H9 (cell line): ENCODE results near the gene MYO7B. TPM values are rescaled to one million over a fixed set of nuclear protein-coding genes. Genes with fewer than 3 reads are reported as not detected.

Experiments
- DNase-seq: peaks from one replicate; pipeline ENCODE4 v3.0.0-alpha.2; 2017
- H2AFZ ChIP-seq: one replicate; pipeline ENCODE4 v1.6.1; 2013; ENCODE audit warnings: mild to moderate bottlenecking, low read length, control low read depth, moderate library complexity
- H2AK5ac ChIP-seq: 2 replicates; pipeline ENCODE4 v1.6.1; 2013; ENCODE audit warnings: low read length, control low read depth, mixed read lengths; ENCODE audit not compliant: insufficient read length
- H2BK120ac ChIP-seq: one replicate; pipeline ENCODE4 v1.6.1; 2013; ENCODE audit warnings: low read depth, mild to moderate bottlenecking, low read length, control low read depth, inconsistent platforms; ENCODE audit not compliant: poor library complexity, severe bottlenecking
- H2BK12ac ChIP-seq: 2 replicates; pipeline ENCODE4 v1.6.1; 2013; ENCODE audit warnings: low read length, control low read depth, mixed read lengths, low read depth; ENCODE audit not compliant: insufficient read length
- H2BK15ac ChIP-seq: 2 replicates; pipeline ENCODE4 v1.6.1; 2013; ENCODE audit warnings: low read depth, low read length, control low read depth
- H2BK20ac ChIP-seq: one replicate; pipeline ENCODE4 v1.6.1; 2013; ENCODE audit warnings: low read depth, mild to moderate bottlenecking, low read length, control low read depth, inconsistent platforms; ENCODE audit not compliant: poor library complexity, severe bottlenecking
- H2BK5ac ChIP-seq: 2 replicates; pipeline ENCODE4 v1.6.1; 2013; ENCODE audit warnings: low read length, control low read depth, mixed read lengths; ENCODE audit not compliant: insufficient read length
- H3K14ac ChIP-seq: 2 replicates; pipeline ENCODE4 v1.6.1; 2013; ENCODE audit warnings: low read length, control low read depth; ENCODE audit not compliant: insufficient read depth
- H3K18ac ChIP-seq: 2 replicates; pipeline ENCODE4 v1.6.1; 2013; ENCODE audit warnings: low read depth, mild to moderate bottlenecking, mixed read lengths, low read length, control low read depth; ENCODE audit not compliant: insufficient read length
- H3K23ac ChIP-seq: 2 replicates; pipeline ENCODE4 v1.6.1; 2013; ENCODE audit warnings: low read length, control low read depth, mixed read lengths, low read depth; ENCODE audit not compliant: insufficient read length
- H3K23me2 ChIP-seq: 2 replicates; pipeline ENCODE4 v1.6.1; 2013; ENCODE audit warnings: low read depth, mild to moderate bottlenecking, mixed read lengths, low read length, control low read depth; ENCODE audit not compliant: insufficient read length, poor library complexity, severe bottlenecking
- H3K27ac ChIP-seq: 2 replicates; pipeline ENCODE4 v1.5.1; 2013; ENCODE audit warnings: low read length, control low read depth, mixed read lengths, low read depth; ENCODE audit not compliant: insufficient read length
- H3K27me3 ChIP-seq: 2 replicates; pipeline ENCODE4 v1.6.1; 2013; ENCODE audit warnings: low read length, control low read depth, inconsistent platforms; ENCODE audit not compliant: insufficient read depth
- H3K4ac ChIP-seq: 2 replicates; pipeline ENCODE4 v1.6.1; 2013; ENCODE audit warnings: low read depth, mild to moderate bottlenecking, control low read depth, inconsistent platforms, low read length, moderate library complexity
- H3K4me1 ChIP-seq: 2 replicates; pipeline ENCODE4 v1.6.1; 2013; ENCODE audit warnings: low read length, control low read depth, inconsistent platforms; ENCODE audit not compliant: insufficient read depth
- H3K4me2 ChIP-seq: 2 replicates; pipeline ENCODE4 v1.6.1; 2013; ENCODE audit warnings: low read length, control low read depth, mixed read lengths; ENCODE audit not compliant: insufficient read length, insufficient read depth
- H3K56ac ChIP-seq: 2 replicates; pipeline ENCODE4 v1.6.1; 2013; ENCODE audit warnings: low read depth, mild to moderate bottlenecking, mixed read lengths, low read length, control low read depth; ENCODE audit not compliant: insufficient read length
- H3K79me1 ChIP-seq: 2 replicates; pipeline ENCODE4 v1.6.1; 2013; ENCODE audit warnings: low read depth, mild to moderate bottlenecking, moderate library complexity, low read length, control low read depth, inconsistent platforms; ENCODE audit not compliant: insufficient read depth, poor library complexity, severe bottlenecking
- H3K79me2 ChIP-seq: 2 replicates; pipeline ENCODE4 v1.6.1; 2013; ENCODE audit warnings: low read length, control low read depth, inconsistent platforms; ENCODE audit not compliant: insufficient read depth
- H3K9ac ChIP-seq: 2 replicates; pipeline ENCODE4 v1.6.1; 2013; ENCODE audit warnings: low read length, control low read depth, mixed read lengths; ENCODE audit not compliant: insufficient read length; ENCODE audit errors: extremely low read depth
- H3K9me3 ChIP-seq: one replicate; pipeline ENCODE4 v1.6.1; 2013; ENCODE audit warnings: low read depth, low read length, inconsistent platforms; ENCODE audit not compliant: control insufficient read depth
- H3T11ph ChIP-seq: one replicate; pipeline ENCODE4 v1.6.1; 2013; ENCODE audit warnings: mild to moderate bottlenecking, low read length, control low read depth, inconsistent platforms
- H4K20me1 ChIP-seq: one replicate; pipeline ENCODE4 v1.6.1; 2013; ENCODE audit not compliant: control insufficient read depth, insufficient read length, insufficient read depth
- H4K5ac ChIP-seq: 2 replicates; pipeline ENCODE4 v1.6.1; 2013; ENCODE audit warnings: low read depth, mild to moderate bottlenecking, mixed read lengths, low read length, control low read depth; ENCODE audit not compliant: insufficient read length
- H4K8ac ChIP-seq: replicated peaks from 2 replicates; pipeline ENCODE4 v1.6.1; 2013; ENCODE audit warnings: low read length, control low read depth, mixed read lengths, low read depth; ENCODE audit not compliant: insufficient read length
- H4K91ac ChIP-seq: 2 replicates; pipeline ENCODE4 v1.6.1; 2013; ENCODE audit warnings: low read depth, mild to moderate bottlenecking, moderate library complexity, mixed read lengths, low read length, control low read depth; ENCODE audit not compliant: insufficient read length
- H3K27ac Mint-ChIP-seq, 3 experiments: 2 replicates in 2 of 3; 3 replicates in 1 of 3; pipeline ENCODE4 v1.8.0; 2020 to 2021; ENCODE audit warnings: mixed read lengths in 3 of 3, mild to moderate bottlenecking in 1 of 3, moderate library complexity in 1 of 3
- H3K27me3 Mint-ChIP-seq: 2 replicates; pipeline ENCODE4 v1.8.0; 2021; ENCODE audit warnings: low read depth, mild to moderate bottlenecking, moderate library complexity, mixed read lengths
- H3K36me3 Mint-ChIP-seq, 3 experiments: 2 replicates in 2 of 3; 3 replicates in 1 of 3; pipeline ENCODE4 v1.8.0; 2020 to 2021; ENCODE audit warnings: low read depth in 3 of 3, mixed read lengths in 3 of 3; ENCODE audit not compliant: insufficient read depth in 1 of 3
- H3K4me1 Mint-ChIP-seq, 2 experiments: 2 replicates each; pipeline ENCODE4 v1.8.0; 2020; ENCODE audit warnings: mixed read lengths in 2 of 2
- H3K4me3 Mint-ChIP-seq, 2 experiments: 2 replicates in 1 of 2; 3 replicates in 1 of 2; pipeline ENCODE4 v1.8.0; 2020 to 2021; ENCODE audit warnings: mild to moderate bottlenecking in 2 of 2, mixed read lengths in 2 of 2, moderate library complexity in 1 of 2
- H3K9me3 Mint-ChIP-seq, 2 experiments: 2 replicates in 1 of 2; 3 replicates in 1 of 2; pipeline ENCODE4 v1.8.0; 2020; ENCODE audit warnings: mild to moderate bottlenecking in 2 of 2, mixed read lengths in 2 of 2, moderate library complexity in 1 of 2
- WGBS: extraction: QIAGEN DNeasy Blood & Tissue Kit; methylation state at CpG from one replicate; pipeline ENCODE4 v1.1.7; 2013; ENCODE audit warnings: missing lambda C conversion rate, low lambda C conversion rate, mixed read lengths; ENCODE audit not compliant: insufficient read length; ENCODE audit errors: extremely low coverage; 5-methylcytosine and 5-hydroxymethylcytosine counted together
- total RNA-seq: library from RNA; stranded (reverse); gene quantifications from 2 replicates; pipeline ENCODE4 v1.2.1, GENCODE V29; 2021
- TF ChIP-seq, protein P1 (sequence below): fragments of 200-600 bp; sonication (generic); conservative IDR thresholded peaks from 3 replicates; pipeline ENCODE4 v1.8.0; 2021; ENCODE audit warnings: antibody characterized with exemption, mild to moderate bottlenecking

Gene MYO7B
- total RNA-seq, 1 experiment from 2014 or later: not detected

DNA sequence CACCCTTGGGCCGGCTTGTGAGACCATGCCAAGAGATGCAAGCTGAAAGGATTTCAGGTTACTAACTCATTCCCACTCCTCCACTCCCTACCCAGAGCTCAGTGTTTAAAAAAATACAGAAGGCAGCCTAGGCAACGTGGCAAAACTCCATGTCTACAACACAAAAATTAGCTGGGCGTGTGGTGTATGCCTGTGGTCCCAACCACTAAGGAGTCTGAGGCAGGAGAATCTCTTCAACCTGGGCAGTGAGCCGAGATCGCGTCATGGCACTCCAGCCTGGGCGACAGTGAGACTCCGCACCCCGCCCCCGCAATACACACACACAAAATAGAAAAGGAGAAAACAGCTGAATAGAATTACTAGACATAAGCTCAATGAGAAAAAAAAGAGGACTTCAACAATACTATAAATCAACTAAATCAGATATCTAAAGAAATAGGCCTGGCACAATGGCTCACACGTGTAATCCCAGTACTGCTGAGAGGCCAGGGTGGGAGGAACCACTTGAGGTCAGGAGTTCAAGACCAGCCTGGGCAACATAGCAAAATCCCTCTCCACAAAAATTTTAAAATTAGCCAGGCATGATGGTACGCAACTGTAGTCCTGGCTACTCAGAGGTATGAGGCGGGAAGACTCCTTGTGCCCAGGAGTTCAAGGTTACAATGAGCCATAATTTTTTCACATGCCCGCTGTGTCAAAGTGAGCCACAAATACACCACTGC is 19.3 kb upstream of the MYO7B start:
- Histone ChIP-seq H3K18ac (no peak overlapping the region), H3K9ac (no peak overlapping the region), H4K20me1 (no peaks in the 10 kb centered on the region), H4K8ac (no peak overlapping the region), H3K23ac (no peak overlapping the region), H2AK5ac (no peak overlapping the region), H3K9me3 (no peaks in the 10 kb centered on the region), H3K14ac (no peak overlapping the region), H3K79me1 (peaks cover 29% of the 10 kb centered on the region), H2BK20ac (no peak overlapping the region), H3K56ac (no peak overlapping the region), H3K4me2 (no peak overlapping the region), H4K5ac (no peak overlapping the region), H2BK5ac (no peak overlapping the region), H3K4me1 (no peaks in the 10 kb centered on the region), H3K27me3 (no peaks in the 10 kb centered on the region), H4K91ac (no peak overlapping the region), H3K23me2 (no peaks in the 10 kb centered on the region), H3K4ac (no peak overlapping the region), H2BK15ac (no peak overlapping the region), H2BK120ac (no peak overlapping the region), H2AFZ (no peak overlapping the region), H2BK12ac (no peak overlapping the region), H3K79me2 (peaks cover 33% of the 10 kb centered on the region), H3T11ph (no peak overlapping the region), H3K27ac (no peak overlapping the region)
- peaks cover 10 to 51% (median 37%) of the 10 kb centered on the region in 3 experiments; a peak in 6 of 7 replicates for H3K36me3 Mint-ChIP-seq
- H3K27me3 Mint-ChIP-seq: no peaks in the 10 kb centered on the region
- no peak overlapping the region for H3K4me3 Mint-ChIP-seq
- no peaks in the 10 kb centered on the region for H3K9me3 Mint-ChIP-seq
- H3K4me1 Mint-ChIP-seq: peaks cover 32 to 36% of the 10 kb centered on the region in 2 experiments
- no peak for DNase-seq
- H3K27ac Mint-ChIP-seq: peak overlapping the region in 2 of 3 experiments; percentile 32 to 83; a peak in 4 of 7 replicates
- TF ChIP-seq, protein P1, sequence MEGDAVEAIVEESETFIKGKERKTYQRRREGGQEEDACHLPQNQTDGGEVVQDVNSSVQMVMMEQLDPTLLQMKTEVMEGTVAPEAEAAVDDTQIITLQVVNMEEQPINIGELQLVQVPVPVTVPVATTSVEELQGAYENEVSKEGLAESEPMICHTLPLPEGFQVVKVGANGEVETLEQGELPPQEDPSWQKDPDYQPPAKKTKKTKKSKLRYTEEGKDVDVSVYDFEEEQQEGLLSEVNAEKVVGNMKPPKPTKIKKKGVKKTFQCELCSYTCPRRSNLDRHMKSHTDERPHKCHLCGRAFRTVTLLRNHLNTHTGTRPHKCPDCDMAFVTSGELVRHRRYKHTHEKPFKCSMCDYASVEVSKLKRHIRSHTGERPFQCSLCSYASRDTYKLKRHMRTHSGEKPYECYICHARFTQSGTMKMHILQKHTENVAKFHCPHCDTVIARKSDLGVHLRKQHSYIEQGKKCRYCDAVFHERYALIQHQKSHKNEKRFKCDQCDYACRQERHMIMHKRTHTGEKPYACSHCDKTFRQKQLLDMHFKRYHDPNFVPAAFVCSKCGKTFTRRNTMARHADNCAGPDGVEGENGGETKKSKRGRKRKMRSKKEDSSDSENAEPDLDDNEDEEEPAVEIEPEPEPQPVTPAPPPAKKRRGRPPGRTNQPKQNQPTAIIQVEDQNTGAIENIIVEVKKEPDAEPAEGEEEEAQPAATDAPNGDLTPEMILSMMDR: no peak
- no CpG with 5 or more reads among the region's 14 CpGs for WGBS
